HL-60 (cell line): ENCODE measurements around the gene ACVRL1.

Source experiments
- DNase-seq, 2 experiments: peaks; one replicate each; pipeline ENCODE4 v3.0.0-alpha.2; 2010 to 2020; ENCODE audit warnings: low read depth in 1 of 2, low spot score in 1 of 2
- H3K27ac ChIP-seq: fragments of 250-450 bp; sonication (Bioruptor Pico); replicated peaks from 2 replicates; pipeline ENCODE4 v1.5.1; 2020; ENCODE audit warnings: mild to moderate bottlenecking, moderate library complexity
- H3K27me3 ChIP-seq: fragments of 250-450 bp; sonication (Bioruptor Pico); 2 replicates; pipeline ENCODE4 v1.5.1; 2021; ENCODE audit warnings: mild to moderate bottlenecking, moderate library complexity; ENCODE audit not compliant: insufficient read depth, poor library complexity, severe bottlenecking
- H3K4me3 ChIP-seq: replicated peaks from 2 replicates; pipeline ENCODE4 v1.5.1; 2011; ENCODE audit warnings: mild to moderate bottlenecking, control low read depth, low read length; ENCODE audit not compliant: insufficient read depth
- CTCF ChIP-seq: IDR thresholded peaks from one replicate; pipeline ENCODE4 v1.5.1; 2011; ENCODE audit warnings: low read length, control low read depth, inconsistent platforms; ENCODE audit not compliant: insufficient read depth
- GABPA ChIP-seq: IDR thresholded peaks from 2 replicates; pipeline ENCODE4 v1.6.1; 2012; ENCODE audit warnings: low read depth
- POLR2AphosphoS5 ChIP-seq: IDR thresholded peaks from 2 replicates; pipeline ENCODE4 v1.6.1; 2012; ENCODE audit warnings: low read depth
- REST ChIP-seq: IDR thresholded peaks from 2 replicates; pipeline ENCODE4 v1.6.1; 2012; ENCODE audit warnings: low read depth; ENCODE audit not compliant: insufficient replicate concordance
- SPI1 ChIP-seq: IDR thresholded peaks from 2 replicates; pipeline ENCODE4 v1.6.1; 2012; ENCODE audit warnings: low read depth, mild to moderate bottlenecking, borderline replicate concordance

Gene ACVRL1

GRCh38 chr12:51872689-51872981, 34.7 kb upstream of the ACVRL1 start:
- H3K27ac ChIP-seq, result no peak overlapping the region
- no peak for DNase-seq
- H3K4me3 ChIP-seq, result no peak overlapping the region
- TF ChIP-seq REST (no peak), POLR2AphosphoS5 (no peak), CTCF (no peak), SPI1 (no peak), GABPA (no peak)
- peaks cover 9% of the 10 kb centered on the region for H3K27me3 ChIP-seq

GRCh38 chr12:51873251-51873994, 33.9 kb upstream of the ACVRL1 start:
- no peak overlapping the region for H3K4me3 ChIP-seq
- no peak for DNase-seq

More at GRCh38 chr12:51873251-51873994, 33.9 kb upstream of the ACVRL1 start:
- TF ChIP-seq GABPA (no peak), POLR2AphosphoS5 (no peak), SPI1 (no peak), REST (no peak), CTCF (no peak)
- peaks cover 7% of the 10 kb centered on the region for H3K27me3 ChIP-seq
- H3K27ac ChIP-seq, result no peak overlapping the region
